BE2C (cell line): Measurements from ENCODE around the gene SLC4A8.

ENCODE experiments used
- DNase-seq: peaks from one replicate; pipeline ENCODE4 v3.0.0-alpha.2; 2020
- H3K27me3 ChIP-seq: fragments of 250-450 bp; sonication (Bioruptor Pico); 2 replicates; pipeline ENCODE4 v1.5.1; 2020; ENCODE audit warnings: mild to moderate bottlenecking
- H3K36me3 ChIP-seq: fragments of 250-450 bp; sonication (Bioruptor Pico); 2 replicates; pipeline ENCODE4 v1.5.1; 2020; ENCODE audit warnings: mild to moderate bottlenecking
- H3K4me1 ChIP-seq: fragments of 250-450 bp; sonication (Bioruptor Pico); 2 replicates; pipeline ENCODE4 v1.5.1; 2020
- H3K4me3 ChIP-seq: 2 replicates; pipeline ENCODE4 v1.5.1; 2011; ENCODE audit warnings: low read depth, low read length
- H3K9me3 ChIP-seq: fragments of 250-450 bp; sonication (Bioruptor Pico); 2 replicates; pipeline ENCODE4 v1.5.1; 2020
- CTCF ChIP-seq: IDR thresholded peaks from 2 replicates; pipeline ENCODE4 v1.5.1; 2012; ENCODE audit warnings: mild to moderate bottlenecking, low read depth, low read length

The SLC4A8 gene

GRCh38 chr12:51439330-51439729, 14.7 kb downstream of the SLC4A8 start:
- Histone ChIP-seq H3K4me3 (no peak overlapping the region), H3K9me3 (no peaks in the 10 kb centered on the region), H3K27me3 (no peaks in the 10 kb centered on the region), H3K4me1 (no peaks in the 10 kb centered on the region), H3K36me3 (peaks cover 6% of the 10 kb centered on the region)
- DNase-seq = no peak
- TF ChIP-seq CTCF = no peak

GRCh38 chr12:51441583-51441982, 17.0 kb downstream of the SLC4A8 start:
- no peaks in the 10 kb centered on the region for H3K9me3 ChIP-seq
- H3K4me1 ChIP-seq = no peaks in the 10 kb centered on the region
- H3K4me3 ChIP-seq = no peak overlapping the region
- peaks cover 15% of the 10 kb centered on the region for H3K36me3 ChIP-seq
- no peaks in the 10 kb centered on the region for H3K27me3 ChIP-seq
- DNase-seq = no peak
- no peak for TF ChIP-seq CTCF

GRCh38 chr12:51442324-51442723, 17.7 kb downstream of the SLC4A8 start:
- Histone ChIP-seq H3K9me3 (no peaks in the 10 kb centered on the region), H3K4me3 (no peak overlapping the region), H3K36me3 (peaks cover 16% of the 10 kb centered on the region), H3K27me3 (no peaks in the 10 kb centered on the region), H3K4me1 (no peaks in the 10 kb centered on the region)
- no peak for TF ChIP-seq CTCF
- no peak for DNase-seq

- H3K9me3 ChIP-seq = no peaks in the 10 kb centered on the region
- DNase-seq = no peak
- TF ChIP-seq CTCF = no peak
- no peaks in the 10 kb centered on the region for H3K4me1 ChIP-seq
- no peaks in the 10 kb centered on the region for H3K27me3 ChIP-seq
- H3K36me3 ChIP-seq = peaks cover 16% of the 10 kb centered on the region
- H3K4me3 ChIP-seq = no peak overlapping the region
Measured at GRCh38 chr12:51443573-51443972, 18.9 kb downstream of the SLC4A8 start.

- H3K4me3 ChIP-seq = no peak overlapping the region
- H3K9me3 ChIP-seq = no peaks in the 10 kb centered on the region
- TF ChIP-seq CTCF = no peak
- H3K27me3 ChIP-seq = no peaks in the 10 kb centered on the region
- DNase-seq = no peak
- peaks cover 24% of the 10 kb centered on the region for H3K36me3 ChIP-seq
- no peaks in the 10 kb centered on the region for H3K4me1 ChIP-seq
Measured at GRCh38 chr12:51448618-51449256, 24.1 kb downstream of the SLC4A8 start.

- Histone ChIP-seq H3K27me3 (no peaks in the 10 kb centered on the region), H3K9me3 (no peaks in the 10 kb centered on the region), H3K36me3 (peaks cover 23% of the 10 kb centered on the region), H3K4me1 (no peaks in the 10 kb centered on the region), H3K4me3 (no peak overlapping the region)
- no peak for TF ChIP-seq CTCF
- no peak for DNase-seq
Measured at GRCh38 chr12:51449580-51450246, 25.1 kb downstream of the SLC4A8 start.
